CD4-positive, CD25-positive, alpha-beta regulatory T cell (primary cell): Measurements from ENCODE around the gene SFXN5. TPM values are rescaled to one million over a fixed set of nuclear protein-coding genes. Genes with fewer than 3 reads are reported as not detected.

Source experiments
- ATAC-seq, 2 donors: fragments of 150-1000 bp; cut with Tn5 transposase; one replicate each; pipeline ENCODE4 v1.10.0; 2021; ENCODE audit warnings: low read depth in 2 of 2, moderate number of reproducible peaks in 2 of 2, moderate library complexity in 1 of 2
- DNase-seq, 3 donors: peaks; one replicate each; pipeline versions ENCODE4 v3.0.0 to v3.0.0-alpha.2; 2012 to 2022; ENCODE audit warnings: mixed read lengths in 1 of 3
- H3K27ac ChIP-seq: one replicate; pipeline ENCODE4 v1.7.0; 2013; ENCODE audit warnings: mild to moderate bottlenecking, low read length; ENCODE audit not compliant: insufficient read depth, poor library complexity, severe bottlenecking
- H3K27me3 ChIP-seq: one replicate; pipeline ENCODE4 v1.7.0; 2013; ENCODE audit warnings: low read length; ENCODE audit not compliant: control insufficient read depth, insufficient read depth
- H3K36me3 ChIP-seq: one replicate; pipeline ENCODE4 v1.7.0; 2013; ENCODE audit warnings: mild to moderate bottlenecking, low read length, moderate library complexity; ENCODE audit not compliant: control insufficient read depth, insufficient read depth
- H3K4me1 ChIP-seq: 2 replicates; pipeline ENCODE4 v1.7.0; 2013; ENCODE audit warnings: mild to moderate bottlenecking, low read length; ENCODE audit not compliant: insufficient read depth, control insufficient read depth, poor library complexity, severe bottlenecking
- H3K4me3 ChIP-seq: one replicate; pipeline ENCODE4 v1.7.0; 2013; ENCODE audit warnings: low read depth, mild to moderate bottlenecking, low read length, moderate library complexity
- H3K9me3 ChIP-seq, 2 experiments: 1 replicate in 1 of 2; 2 replicates in 1 of 2; pipeline ENCODE4 v1.7.0; 2013; ENCODE audit warnings: low read length in 2 of 2, mild to moderate bottlenecking in 1 of 2, moderate library complexity in 1 of 2; ENCODE audit not compliant: control insufficient read depth in 2 of 2
- H3K27ac Mint-ChIP-seq, 3 donors: one replicate each; pipeline ENCODE4 v1.8.0; 2020 to 2022; ENCODE audit warnings: mild to moderate bottlenecking in 3 of 3, mixed read lengths in 3 of 3, moderate library complexity in 2 of 3
- H3K27me3 Mint-ChIP-seq: one replicate; pipeline ENCODE4 v1.8.0; 2022; ENCODE audit warnings: mild to moderate bottlenecking, mixed read lengths
- H3K36me3 Mint-ChIP-seq: one replicate; pipeline ENCODE4 v1.8.0; 2020; ENCODE audit warnings: mixed read lengths
- H3K4me1 Mint-ChIP-seq, 4 donors: one replicate each; pipeline ENCODE4 v1.8.0; 2020 to 2022; ENCODE audit warnings: mixed read lengths in 4 of 4, mild to moderate bottlenecking in 1 of 4
- H3K4me3 Mint-ChIP-seq, 4 donors: one replicate each; pipeline ENCODE4 v1.8.0; 2020 to 2022; ENCODE audit warnings: mild to moderate bottlenecking in 4 of 4, mixed read lengths in 4 of 4, moderate library complexity in 3 of 4
- H3K9me3 Mint-ChIP-seq, 7 donors: one replicate each; pipeline ENCODE4 v1.8.0; 2020 to 2022; ENCODE audit warnings: mixed read lengths in 7 of 7, mild to moderate bottlenecking in 3 of 7, moderate library complexity in 2 of 7
- polyA plus RNA-seq, 4 donors: library from polyadenylated mRNA; unstranded; fragments of 300-500 nt; fragmentation: Illumina TruSeq; gene quantifications; one replicate each; pipeline ENCODE4 v1.2.3, GENCODE V29; 2021
- total RNA-seq: library from RNA; stranded (reverse); gene quantifications from one replicate; pipeline ENCODE4 v1.2.3, GENCODE V29; 2022

Gene SFXN5
- total and polyA plus RNA-seq, 5 donors from 2014 or later = 1.0 to 8.0 (median 1.9) TPM

- Histone ChIP-seq H3K27ac (no peak overlapping the region), H3K36me3 (no peaks in the 10 kb centered on the region), H3K4me1 (no peaks in the 10 kb centered on the region), H3K9me3 (no peaks in the 10 kb centered on the region), H3K4me3 (no peak overlapping the region), H3K27me3 (no peaks in the 10 kb centered on the region)
- no peaks in the 10 kb centered on the region for H3K27me3 Mint-ChIP-seq
- peaks cover 0 to 4% (median under 1%) of the 10 kb centered on the region in 4 donors for H3K4me1 Mint-ChIP-seq
- no peaks in the 10 kb centered on the region for H3K9me3 Mint-ChIP-seq
- H3K4me3 Mint-ChIP-seq = no peak overlapping the region
- peaks cover 5% of the 10 kb centered on the region for H3K36me3 Mint-ChIP-seq
- ATAC-seq = no peak
- no peak for DNase-seq
- peak overlapping the region in 1 of 3 donors; percentile 25 for H3K27ac Mint-ChIP-seq
These were observed 27.3 kb downstream of the SFXN5 start for GRCh38 chr2:73043929-73044832.

GRCh38 chr2:73043276-73043675 is 28.2 kb downstream of the SFXN5 start:
- Histone ChIP-seq H3K27ac (no peak overlapping the region), H3K9me3 (no peaks in the 10 kb centered on the region), H3K27me3 (no peaks in the 10 kb centered on the region), H3K36me3 (no peaks in the 10 kb centered on the region), H3K4me3 (no peak overlapping the region), H3K4me1 (no peaks in the 10 kb centered on the region)
- no peak overlapping the region for H3K4me3 Mint-ChIP-seq
- H3K27me3 Mint-ChIP-seq = no peaks in the 10 kb centered on the region
- peaks cover 0 to 5% (median under 1%) of the 10 kb centered on the region in 4 donors for H3K4me1 Mint-ChIP-seq
- no peak for ATAC-seq
- no peak overlapping the region for H3K27ac Mint-ChIP-seq
- no peak for DNase-seq
- no peaks in the 10 kb centered on the region for H3K9me3 Mint-ChIP-seq
- H3K36me3 Mint-ChIP-seq = peaks cover 6% of the 10 kb centered on the region

- H3K4me1 Mint-ChIP-seq = peaks cover 0 to 5% (median 0%) of the 10 kb centered on the region in 4 donors
- no peaks in the 10 kb centered on the region for H3K4me1 ChIP-seq
- H3K27me3 Mint-ChIP-seq = no peaks in the 10 kb centered on the region
- peaks cover 19% of the 10 kb centered on the region for H3K36me3 Mint-ChIP-seq
- no peak for ATAC-seq
- H3K9me3 ChIP-seq = no peaks in the 10 kb centered on the region
- no peak overlapping the region for H3K4me3 ChIP-seq
- no peak overlapping the region for H3K27ac ChIP-seq
- H3K9me3 Mint-ChIP-seq = no peaks in the 10 kb centered on the region
- H3K27ac Mint-ChIP-seq = no peak overlapping the region
- no peak for DNase-seq
- no peaks in the 10 kb centered on the region for H3K27me3 ChIP-seq
- H3K36me3 ChIP-seq = no peaks in the 10 kb centered on the region
- H3K4me3 Mint-ChIP-seq = no peak overlapping the region
These were observed 33.4 kb downstream of the SFXN5 start for GRCh38 chr2:73037947-73038585.

GRCh38 chr2:73036766-73037165 is 34.7 kb downstream of the SFXN5 start:
- Histone ChIP-seq H3K27me3 (no peaks in the 10 kb centered on the region), H3K9me3 (no peaks in the 10 kb centered on the region), H3K27ac (no peak overlapping the region), H3K4me3 (no peak overlapping the region), H3K4me1 (no peaks in the 10 kb centered on the region), H3K36me3 (no peaks in the 10 kb centered on the region)
- Mint-ChIP-seq H3K4me1 (peaks cover 0 to 5% (median 0%) of the 10 kb centered on the region in 4 donors), H3K9me3 (no peaks in the 10 kb centered on the region), H3K27ac (no peak overlapping the region), H3K4me3 (no peak overlapping the region), H3K27me3 (no peaks in the 10 kb centered on the region), H3K36me3 (peaks cover 19% of the 10 kb centered on the region)
- DNase-seq (no peak), ATAC-seq (no peak)

- Mint-ChIP-seq H3K9me3 (no peaks in the 10 kb centered on the region), H3K27ac (no peak overlapping the region), H3K4me1 (peaks cover 0 to 5% (median 0%) of the 10 kb centered on the region in 4 donors), H3K36me3 (peaks cover 18% of the 10 kb centered on the region), H3K27me3 (no peaks in the 10 kb centered on the region), H3K4me3 (no peak overlapping the region)
- ATAC-seq = no peak
- H3K36me3 ChIP-seq = no peaks in the 10 kb centered on the region
- no peak overlapping the region for H3K27ac ChIP-seq
- H3K4me3 ChIP-seq = no peak overlapping the region
- no peak for DNase-seq
- H3K9me3 ChIP-seq = no peaks in the 10 kb centered on the region
- H3K27me3 ChIP-seq = no peaks in the 10 kb centered on the region
- H3K4me1 ChIP-seq = no peaks in the 10 kb centered on the region
These were observed 35.4 kb downstream of the SFXN5 start for GRCh38 chr2:73035899-73036711.

GRCh38 chr2:73034661-73035375 is 36.7 kb downstream of the SFXN5 start:
- ATAC-seq (no peak), DNase-seq (no peak)
- no peak overlapping the region for H3K4me3 ChIP-seq
- H3K27ac ChIP-seq = no peak overlapping the region
- Mint-ChIP-seq H3K36me3 (peaks cover 16% of the 10 kb centered on the region), H3K27me3 (no peaks in the 10 kb centered on the region), H3K4me1 (peaks cover 0 to 5% (median 0%) of the 10 kb centered on the region in 4 donors), H3K4me3 (no peak overlapping the region), H3K9me3 (no peaks in the 10 kb centered on the region), H3K27ac (no peak overlapping the region)
- no peaks in the 10 kb centered on the region for H3K9me3 ChIP-seq
- H3K4me1 ChIP-seq = no peaks in the 10 kb centered on the region
- H3K27me3 ChIP-seq = no peaks in the 10 kb centered on the region
- H3K36me3 ChIP-seq = no peaks in the 10 kb centered on the region

- no peak overlapping the region for H3K4me3 ChIP-seq
- no peak overlapping the region for H3K27ac Mint-ChIP-seq
- H3K4me1 Mint-ChIP-seq = no peaks in the 10 kb centered on the region
- H3K36me3 ChIP-seq = no peaks in the 10 kb centered on the region
- no peak overlapping the region for H3K27ac ChIP-seq
- DNase-seq = no peak
- H3K9me3 Mint-ChIP-seq = no peaks in the 10 kb centered on the region
- peaks cover 13% of the 10 kb centered on the region for H3K36me3 Mint-ChIP-seq
- no peak overlapping the region for H3K4me3 Mint-ChIP-seq
- ATAC-seq = peak in 1 of 2 donors; percentile 11
- no peaks in the 10 kb centered on the region for H3K27me3 ChIP-seq
- H3K4me1 ChIP-seq = no peaks in the 10 kb centered on the region
- no peaks in the 10 kb centered on the region for H3K9me3 ChIP-seq
- H3K27me3 Mint-ChIP-seq = no peaks in the 10 kb centered on the region
These were observed 37.6 kb downstream of the SFXN5 start for GRCh38 chr2:73033766-73034381.
